ENCODE measurements around the gene TNP1. TPM values are rescaled to one million over a fixed set of nuclear protein-coding genes. Genes with fewer than 3 reads are reported as not detected.

Gene TNP1
- total RNA-seq, 1 donor from 2014 or later = not detected

DNA sequence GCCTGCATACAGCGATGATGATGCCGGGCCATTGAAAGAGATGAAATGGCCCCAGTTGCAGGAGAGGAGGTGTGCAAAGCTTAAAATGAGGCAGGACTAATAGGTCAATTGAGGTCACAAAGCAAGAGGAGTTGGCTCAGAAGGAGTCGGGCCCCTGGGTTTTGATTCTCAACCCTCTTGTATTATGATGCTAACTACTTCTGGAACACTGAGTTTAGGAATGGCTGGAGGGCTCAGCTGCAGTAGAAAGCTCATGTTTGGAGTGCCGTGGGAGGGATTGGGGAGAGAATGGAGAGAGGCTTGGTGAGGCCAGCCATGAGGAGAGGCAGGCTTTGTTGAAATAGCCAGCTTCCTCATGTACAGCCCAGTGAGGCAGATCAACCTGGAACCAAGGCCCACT is 4.8 kb downstream of the TNP1 start:
- peaks cover 9% of the 10 kb centered on the region for H3K27me3 Mint-ChIP-seq (ENCODE audit: low read depth)
- no peaks in the 10 kb centered on the region for H3K9me3 Mint-ChIP-seq
- H3K4me1 Mint-ChIP-seq = peaks cover 19% of the 10 kb centered on the region
- no peak for DNase-seq (ENCODE audit: low spot score in 2 of 2, unreplicated experiment in 2 of 2)
- H3K4me3 Mint-ChIP-seq = no peak overlapping the region
- H3K27ac Mint-ChIP-seq = no peak overlapping the region
- TF ChIP-seq, protein P1, sequence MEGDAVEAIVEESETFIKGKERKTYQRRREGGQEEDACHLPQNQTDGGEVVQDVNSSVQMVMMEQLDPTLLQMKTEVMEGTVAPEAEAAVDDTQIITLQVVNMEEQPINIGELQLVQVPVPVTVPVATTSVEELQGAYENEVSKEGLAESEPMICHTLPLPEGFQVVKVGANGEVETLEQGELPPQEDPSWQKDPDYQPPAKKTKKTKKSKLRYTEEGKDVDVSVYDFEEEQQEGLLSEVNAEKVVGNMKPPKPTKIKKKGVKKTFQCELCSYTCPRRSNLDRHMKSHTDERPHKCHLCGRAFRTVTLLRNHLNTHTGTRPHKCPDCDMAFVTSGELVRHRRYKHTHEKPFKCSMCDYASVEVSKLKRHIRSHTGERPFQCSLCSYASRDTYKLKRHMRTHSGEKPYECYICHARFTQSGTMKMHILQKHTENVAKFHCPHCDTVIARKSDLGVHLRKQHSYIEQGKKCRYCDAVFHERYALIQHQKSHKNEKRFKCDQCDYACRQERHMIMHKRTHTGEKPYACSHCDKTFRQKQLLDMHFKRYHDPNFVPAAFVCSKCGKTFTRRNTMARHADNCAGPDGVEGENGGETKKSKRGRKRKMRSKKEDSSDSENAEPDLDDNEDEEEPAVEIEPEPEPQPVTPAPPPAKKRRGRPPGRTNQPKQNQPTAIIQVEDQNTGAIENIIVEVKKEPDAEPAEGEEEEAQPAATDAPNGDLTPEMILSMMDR (IDR thresholded peaks at IDR 0.05; ENCODE audit: unreplicated experiment) = no peak
- H3K36me3 Mint-ChIP-seq = no peaks in the 10 kb centered on the region

DNA sequence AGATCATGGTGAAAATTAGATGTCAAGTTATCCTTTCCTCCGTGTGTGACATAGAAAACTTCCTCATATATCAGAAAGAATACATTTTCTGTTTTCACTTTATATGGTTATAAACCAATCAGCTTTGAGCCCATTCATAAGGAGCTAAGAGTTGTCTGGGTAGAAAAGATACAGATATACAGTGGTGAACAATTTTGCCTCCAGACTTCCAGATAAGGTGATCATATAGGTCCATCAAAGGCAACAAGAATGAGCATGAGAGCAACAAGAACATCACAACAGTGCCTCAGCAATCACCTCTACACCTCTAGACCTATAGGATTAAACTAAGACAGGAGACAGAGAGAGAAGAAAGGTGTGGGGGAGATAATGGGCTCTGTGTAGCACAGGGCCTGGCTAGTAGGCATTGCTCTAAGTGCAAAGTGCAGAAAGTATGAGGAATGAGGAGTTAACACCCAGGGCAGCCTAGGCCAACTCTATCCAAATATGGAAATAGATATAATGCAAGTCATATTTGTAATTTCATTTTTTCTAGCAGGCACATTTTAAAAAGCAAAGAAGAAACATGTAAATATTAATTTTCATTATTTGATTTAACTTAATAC is 8.3 kb downstream of the TNP1 start:
- H3K9me3 Mint-ChIP-seq = no peaks in the 10 kb centered on the region
- H3K4me3 Mint-ChIP-seq = no peak overlapping the region
- no peak for DNase-seq (ENCODE audit: low spot score in 2 of 2, unreplicated experiment in 2 of 2)
- H3K27ac Mint-ChIP-seq = no peak overlapping the region
- peaks cover 17% of the 10 kb centered on the region for H3K4me1 Mint-ChIP-seq
- no peaks in the 10 kb centered on the region for H3K36me3 Mint-ChIP-seq
- TF ChIP-seq, protein P1 (IDR thresholded peaks at IDR 0.05; ENCODE audit: unreplicated experiment) = no peak
- H3K27me3 Mint-ChIP-seq (ENCODE audit: low read depth) = no peaks in the 10 kb centered on the region

DNA sequence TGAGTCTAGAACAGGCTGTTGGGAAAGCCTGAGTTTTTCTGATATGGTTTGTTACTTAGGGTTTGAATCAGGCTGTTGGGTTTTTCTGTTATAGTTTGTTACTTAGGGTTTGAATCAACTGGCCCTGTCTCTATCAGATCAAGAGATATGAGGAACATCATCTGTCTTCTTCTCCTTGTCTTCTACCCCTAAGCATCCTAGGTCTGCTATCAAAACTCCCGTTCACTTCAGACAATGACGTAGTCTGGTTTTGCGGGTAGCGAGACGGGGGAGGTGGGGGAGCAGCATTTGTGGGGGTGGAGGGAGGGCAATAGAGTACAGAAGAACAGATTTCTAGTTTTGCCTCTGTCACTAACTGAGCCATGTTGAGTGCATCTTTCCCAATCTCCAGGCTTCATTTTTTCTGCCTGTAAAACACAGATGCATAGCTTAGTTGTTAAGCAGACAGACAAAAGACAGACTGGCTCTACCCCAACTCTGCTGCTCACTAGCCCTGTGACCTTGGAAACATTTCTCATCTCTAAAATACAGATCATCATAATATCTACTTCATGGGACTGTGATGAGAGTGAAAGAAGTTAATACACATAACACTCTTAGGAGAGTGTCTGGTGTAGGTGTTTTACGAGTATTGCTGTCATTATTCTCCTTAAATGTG is 9.1 kb downstream of the TNP1 start:
- no peaks in the 10 kb centered on the region for H3K27me3 Mint-ChIP-seq (ENCODE audit: low read depth)
- no peak for DNase-seq (ENCODE audit: low spot score in 2 of 2, unreplicated experiment in 2 of 2)
- H3K27ac Mint-ChIP-seq = no peak overlapping the region
- H3K4me3 Mint-ChIP-seq = no peak overlapping the region
- no peaks in the 10 kb centered on the region for H3K36me3 Mint-ChIP-seq
- no peaks in the 10 kb centered on the region for H3K9me3 Mint-ChIP-seq
- TF ChIP-seq, protein P1 (IDR thresholded peaks at IDR 0.05; ENCODE audit: unreplicated experiment) = no peak
- H3K4me1 Mint-ChIP-seq = peaks cover 13% of the 10 kb centered on the region

DNA sequence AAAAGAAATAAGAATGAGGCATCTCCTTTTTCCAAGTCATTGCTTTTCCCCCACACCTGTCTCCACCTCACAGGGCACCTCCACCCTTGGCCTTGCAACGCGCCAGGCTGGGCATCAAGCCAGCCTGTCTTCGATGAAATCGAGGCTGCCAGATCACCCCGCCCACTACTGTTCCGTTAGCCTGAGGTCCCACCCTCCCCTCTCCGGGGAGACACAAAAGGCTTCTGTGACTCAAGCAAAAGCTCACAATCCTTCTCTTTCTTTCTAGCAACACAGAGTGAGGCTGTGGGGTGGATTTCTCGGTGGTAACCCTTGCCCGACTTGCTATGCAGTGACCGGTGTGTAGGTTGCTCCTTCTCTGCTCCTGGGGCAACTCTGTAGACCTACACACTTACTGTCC is 9.9 kb downstream of the TNP1 start:
- DNase-seq (ENCODE audit: low spot score in 2 of 2, unreplicated experiment in 2 of 2) = no peak
- peaks cover 13% of the 10 kb centered on the region for H3K4me1 Mint-ChIP-seq
- H3K4me3 Mint-ChIP-seq = no peak overlapping the region

DNA sequence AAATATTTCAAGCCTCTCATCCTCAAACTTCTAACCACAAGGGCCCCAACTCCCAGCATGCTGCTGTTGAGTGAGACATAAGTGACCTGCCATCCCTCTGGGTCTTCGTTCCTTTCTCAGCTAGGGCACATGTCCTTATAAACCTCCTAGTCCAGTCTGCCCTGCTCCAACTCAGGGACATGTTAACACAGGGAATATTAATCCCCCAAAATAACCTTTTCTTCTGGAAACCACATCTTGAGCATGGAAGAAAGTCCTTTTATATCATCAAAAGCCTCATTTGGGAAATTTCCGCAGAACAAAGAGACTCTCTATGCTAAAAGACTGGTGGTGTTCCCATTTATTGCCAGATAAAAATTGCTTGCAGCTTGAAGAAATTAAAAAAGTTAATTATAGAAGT is 14.4 kb downstream of the TNP1 start:
- no peak overlapping the region for H3K27ac Mint-ChIP-seq
- H3K27me3 Mint-ChIP-seq (ENCODE audit: low read depth) = no peaks in the 10 kb centered on the region
- H3K4me1 Mint-ChIP-seq = peaks cover 13% of the 10 kb centered on the region
- no peak overlapping the region for H3K4me3 Mint-ChIP-seq
- DNase-seq (ENCODE audit: low spot score in 2 of 2, unreplicated experiment in 2 of 2) = no peak
- TF ChIP-seq, protein P1 (IDR thresholded peaks at IDR 0.05; ENCODE audit: unreplicated experiment) = no peak
- peaks cover 4% of the 10 kb centered on the region for H3K9me3 Mint-ChIP-seq
- no peaks in the 10 kb centered on the region for H3K36me3 Mint-ChIP-seq

More for the DNA sequence above, 9.9 kb downstream of the TNP1 start:
- no peaks in the 10 kb centered on the region for H3K9me3 Mint-ChIP-seq
- no peaks in the 10 kb centered on the region for H3K36me3 Mint-ChIP-seq
- H3K27me3 Mint-ChIP-seq (ENCODE audit: low read depth) = no peaks in the 10 kb centered on the region
- H3K27ac Mint-ChIP-seq = no peak overlapping the region
- TF ChIP-seq, protein P1 (IDR thresholded peaks at IDR 0.05; ENCODE audit: unreplicated experiment) = no peak
